Measurements from ENCODE around the gene TST. TPM values are rescaled to one million over a fixed set of nuclear protein-coding genes. Genes with fewer than 3 reads are reported as not detected.
A peak's percentile ranks its signal among the peaks of the same experiment; 100 is the strongest.

TST gene
- polyA plus RNA-seq, 2 of the 4 experiments (the other 2 are of a cell fraction): 43.2 to 50.1 TPM

GRCh38 chr22:36998620-36999351 lies 20.5 kb downstream of the TST start:
- CTCF ChIA-PET: interaction anchor here (0.6 to 1.8 kb wide), 5 partner anchors 9 to 239 kb away, joined by 3 to 8 read pairs (median 3); a partner anchor contains a TSS
- peaks cover 12% of the 10 kb centered on the region for H3K4me1 ChIP-seq
- POLR2A ChIA-PET: no interaction called here
- DNase-seq (ENCODE audit: low read depth in 1 of 2, low spot score in 1 of 2) (no peak), FAIRE-seq (no peak), ATAC-seq (peak in 1 of 2 experiments; percentile 48; a peak in 4 of 6 replicates)
- H3K4me2 ChIP-seq: no peak overlapping the region
- TF ChIP-seq NR3C1 (IDR thresholded peaks at IDR 0.05) (no peak), CHD2 (IDR thresholded peaks at IDR 0.05; ENCODE audit: low read length, partially characterized antibody) (no peak), ZC3H11A (IDR thresholded peaks at IDR 0.05) (no peak), HEYL (CRISPR knock-in tag; IDR thresholded peaks at IDR 0.05) (no peak), ZSCAN20 (CRISPR knock-in tag; IDR thresholded peaks at IDR 0.05) (no peak), CBX2 (IDR thresholded peaks at IDR 0.05; ENCODE audit: borderline replicate concordance, low read depth) (no peak), TFCP2L1 (CRISPR knock-in tag; IDR thresholded peaks at IDR 0.05) (no peak)
- TF ChIP-seq, protein P1, sequence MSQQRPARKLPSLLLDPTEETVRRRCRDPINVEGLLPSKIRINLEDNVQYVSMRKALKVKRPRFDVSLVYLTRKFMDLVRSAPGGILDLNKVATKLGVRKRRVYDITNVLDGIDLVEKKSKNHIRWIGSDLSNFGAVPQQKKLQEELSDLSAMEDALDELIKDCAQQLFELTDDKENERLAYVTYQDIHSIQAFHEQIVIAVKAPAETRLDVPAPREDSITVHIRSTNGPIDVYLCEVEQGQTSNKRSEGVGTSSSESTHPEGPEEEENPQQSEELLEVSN (IDR thresholded peaks at IDR 0.05; ENCODE audit: borderline replicate concordance, low read depth): no peak
- TF ChIP-seq, protein P2, sequence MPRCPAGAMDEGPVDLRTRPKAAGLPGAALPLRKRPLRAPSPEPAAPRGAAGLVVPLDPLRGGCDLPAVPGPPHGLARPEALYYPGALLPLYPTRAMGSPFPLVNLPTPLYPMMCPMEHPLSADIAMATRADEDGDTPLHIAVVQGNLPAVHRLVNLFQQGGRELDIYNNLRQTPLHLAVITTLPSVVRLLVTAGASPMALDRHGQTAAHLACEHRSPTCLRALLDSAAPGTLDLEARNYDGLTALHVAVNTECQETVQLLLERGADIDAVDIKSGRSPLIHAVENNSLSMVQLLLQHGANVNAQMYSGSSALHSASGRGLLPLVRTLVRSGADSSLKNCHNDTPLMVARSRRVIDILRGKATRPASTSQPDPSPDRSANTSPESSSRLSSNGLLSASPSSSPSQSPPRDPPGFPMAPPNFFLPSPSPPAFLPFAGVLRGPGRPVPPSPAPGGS (IDR thresholded peaks at IDR 0.05): no peak
- H3K27ac ChIP-seq: peak overlapping the region; percentile 22 to 25; a peak in 2 of 6 replicates
- 85% methylated on average over 9 of the region's 9 CpGs for WGBS (ENCODE audit: missing lambda C conversion rate)
- no peak overlapping the region for H3K4me3 ChIP-seq
- no peaks in the 10 kb centered on the region for H3K9me3 ChIP-seq

GRCh38 chr22:36997746-36998145 lies 21.5 kb downstream of the TST start:
- Histone ChIP-seq H3K9me3 (no peaks in the 10 kb centered on the region), H3K27ac (no peak overlapping the region; a peak in 1 of 6 replicates), H3K4me1 (peaks cover 12% of the 10 kb centered on the region), H3K4me2 (no peak overlapping the region), H3K4me3 (no peak overlapping the region)
- POLR2A ChIA-PET: no interaction called here
- 41% methylated on average over 2 of the region's 2 CpGs for WGBS (ENCODE audit: missing lambda C conversion rate)
- TF ChIP-seq HEYL (CRISPR knock-in tag; IDR thresholded peaks at IDR 0.05) (no peak), TP53 (CRISPR knock-in tag; IDR thresholded peaks at IDR 0.05) (no peak), NR3C1 (IDR thresholded peaks at IDR 0.05) (no peak), EHMT2 (IDR thresholded peaks at IDR 0.05; ENCODE audit: low read depth) (no peak), JUNB (IDR thresholded peaks at IDR 0.05) (no peak), HMGXB4 (CRISPR knock-in tag; IDR thresholded peaks at IDR 0.05; ENCODE audit: borderline replicate concordance) (no peak), REST (IDR thresholded peaks at IDR 0.05) (no peak), JUN (IDR thresholded peaks at IDR 0.05) (no peak)
- TF ChIP-seq, protein P3, sequence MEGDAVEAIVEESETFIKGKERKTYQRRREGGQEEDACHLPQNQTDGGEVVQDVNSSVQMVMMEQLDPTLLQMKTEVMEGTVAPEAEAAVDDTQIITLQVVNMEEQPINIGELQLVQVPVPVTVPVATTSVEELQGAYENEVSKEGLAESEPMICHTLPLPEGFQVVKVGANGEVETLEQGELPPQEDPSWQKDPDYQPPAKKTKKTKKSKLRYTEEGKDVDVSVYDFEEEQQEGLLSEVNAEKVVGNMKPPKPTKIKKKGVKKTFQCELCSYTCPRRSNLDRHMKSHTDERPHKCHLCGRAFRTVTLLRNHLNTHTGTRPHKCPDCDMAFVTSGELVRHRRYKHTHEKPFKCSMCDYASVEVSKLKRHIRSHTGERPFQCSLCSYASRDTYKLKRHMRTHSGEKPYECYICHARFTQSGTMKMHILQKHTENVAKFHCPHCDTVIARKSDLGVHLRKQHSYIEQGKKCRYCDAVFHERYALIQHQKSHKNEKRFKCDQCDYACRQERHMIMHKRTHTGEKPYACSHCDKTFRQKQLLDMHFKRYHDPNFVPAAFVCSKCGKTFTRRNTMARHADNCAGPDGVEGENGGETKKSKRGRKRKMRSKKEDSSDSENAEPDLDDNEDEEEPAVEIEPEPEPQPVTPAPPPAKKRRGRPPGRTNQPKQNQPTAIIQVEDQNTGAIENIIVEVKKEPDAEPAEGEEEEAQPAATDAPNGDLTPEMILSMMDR (IDR thresholded peaks at IDR 0.05): no peak
- ATAC-seq: no peak
- CTCF ChIA-PET: interaction anchor here (1.0 to 1.8 kb wide), 3 partner anchors 20 to 216 kb away, joined by 3 to 8 read pairs (median 4); no protein-coding TSS in a partner anchor
- no peak for FAIRE-seq
- no peak for DNase-seq (ENCODE audit: low read depth in 1 of 2, low spot score in 1 of 2)
